Fibroblast of mammary gland (primary cell): ENCODE measurements around the gene NPIPA5.
"Not testable (repeated sequence)": the region's sequence is repeated elsewhere in the genome, so short reads cannot be mapped to it uniquely, and the experiment has no call there.

ENCODE experiments used
- DNase-seq: peaks from one replicate; pipeline ENCODE4 v3.0.0-alpha.2; 2010; ENCODE audit warnings: low read depth
- H3K4me3 ChIP-seq: 2 replicates; pipeline ENCODE4 v1.5.1; 2011; ENCODE audit warnings: low read depth, mild to moderate bottlenecking, low read length, moderate library complexity; ENCODE audit not compliant: control insufficient read depth
- TF ChIP-seq, protein P1 (sequence below): conservative IDR thresholded peaks from 2 replicates; pipeline ENCODE4 v1.5.1; 2011; ENCODE audit warnings: low read depth, low read length, inconsistent platforms; ENCODE audit not compliant: control insufficient read depth, insufficient read depth

NPIPA5 gene

DNA sequence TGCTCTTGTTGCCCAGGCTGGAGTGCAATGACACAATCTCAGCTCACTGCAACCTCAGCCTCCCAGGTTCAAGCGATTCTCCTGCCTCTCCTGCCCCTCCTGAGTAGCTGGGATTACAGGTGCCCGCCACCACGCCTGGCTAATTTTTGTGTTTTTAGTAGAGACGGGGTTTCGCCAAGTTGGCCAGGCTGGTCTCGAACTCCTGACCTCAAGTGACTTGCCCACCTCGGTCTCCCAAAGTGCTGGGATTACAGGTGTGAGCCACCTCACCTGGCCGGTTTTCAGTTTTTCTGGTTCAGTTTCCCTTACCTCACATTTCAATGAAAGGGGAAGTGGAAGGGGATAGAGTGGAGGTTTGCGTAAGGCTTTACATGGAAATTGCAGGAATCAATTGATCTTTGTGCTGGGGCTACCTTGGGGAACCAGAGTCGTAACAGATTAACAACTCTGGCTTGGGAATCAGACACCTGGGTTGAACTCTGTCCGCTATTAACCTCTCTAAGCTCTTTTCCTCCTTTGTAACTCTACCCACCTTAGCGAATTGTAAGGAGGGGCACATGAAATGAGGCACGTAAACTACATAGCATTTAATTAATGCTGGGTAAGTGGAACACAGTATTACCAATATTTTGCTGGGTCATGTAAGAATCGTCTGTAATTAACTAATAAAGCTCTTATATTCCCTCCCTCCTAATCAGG lies 20.7 kb upstream of the NPIPA5 start:
- no peak for DNase-seq
- no peak overlapping the region for H3K4me3 ChIP-seq
- TF ChIP-seq, protein P1, sequence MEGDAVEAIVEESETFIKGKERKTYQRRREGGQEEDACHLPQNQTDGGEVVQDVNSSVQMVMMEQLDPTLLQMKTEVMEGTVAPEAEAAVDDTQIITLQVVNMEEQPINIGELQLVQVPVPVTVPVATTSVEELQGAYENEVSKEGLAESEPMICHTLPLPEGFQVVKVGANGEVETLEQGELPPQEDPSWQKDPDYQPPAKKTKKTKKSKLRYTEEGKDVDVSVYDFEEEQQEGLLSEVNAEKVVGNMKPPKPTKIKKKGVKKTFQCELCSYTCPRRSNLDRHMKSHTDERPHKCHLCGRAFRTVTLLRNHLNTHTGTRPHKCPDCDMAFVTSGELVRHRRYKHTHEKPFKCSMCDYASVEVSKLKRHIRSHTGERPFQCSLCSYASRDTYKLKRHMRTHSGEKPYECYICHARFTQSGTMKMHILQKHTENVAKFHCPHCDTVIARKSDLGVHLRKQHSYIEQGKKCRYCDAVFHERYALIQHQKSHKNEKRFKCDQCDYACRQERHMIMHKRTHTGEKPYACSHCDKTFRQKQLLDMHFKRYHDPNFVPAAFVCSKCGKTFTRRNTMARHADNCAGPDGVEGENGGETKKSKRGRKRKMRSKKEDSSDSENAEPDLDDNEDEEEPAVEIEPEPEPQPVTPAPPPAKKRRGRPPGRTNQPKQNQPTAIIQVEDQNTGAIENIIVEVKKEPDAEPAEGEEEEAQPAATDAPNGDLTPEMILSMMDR, result no peak

DNA sequence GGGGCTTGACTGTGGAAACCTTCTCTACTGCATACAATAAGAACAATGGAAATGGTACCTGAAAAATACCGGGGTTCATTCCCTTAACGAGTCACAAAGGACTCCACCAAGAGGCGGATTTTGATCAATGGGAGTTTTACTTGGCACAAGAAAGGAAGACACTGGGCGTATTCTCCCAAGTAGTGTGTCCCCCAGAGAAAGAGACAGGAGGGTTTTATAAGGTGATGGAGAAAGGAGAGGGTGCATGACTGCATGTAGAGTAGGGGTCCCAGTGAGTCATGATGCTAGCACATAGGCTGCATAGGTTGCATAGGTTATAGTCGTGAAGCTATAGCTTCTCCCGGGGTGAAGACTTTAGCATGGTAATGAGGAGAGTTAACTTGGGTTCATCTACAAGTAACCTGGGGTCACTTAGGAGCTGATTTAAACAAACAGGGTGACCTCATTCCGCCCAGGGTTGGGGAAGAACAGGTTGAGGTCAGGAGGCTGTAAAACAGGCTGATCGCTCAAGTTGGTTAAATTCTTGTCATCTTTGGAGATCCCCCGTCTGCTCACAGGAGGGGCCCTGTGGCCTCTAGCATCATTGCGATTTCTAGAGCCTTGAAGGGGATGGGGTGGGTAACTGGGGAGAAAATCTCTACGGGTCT lies 19.0 kb upstream of the NPIPA5 start:
- H3K4me3 ChIP-seq, result no peak overlapping the region
- TF ChIP-seq, protein P1, result no peak

DNA sequence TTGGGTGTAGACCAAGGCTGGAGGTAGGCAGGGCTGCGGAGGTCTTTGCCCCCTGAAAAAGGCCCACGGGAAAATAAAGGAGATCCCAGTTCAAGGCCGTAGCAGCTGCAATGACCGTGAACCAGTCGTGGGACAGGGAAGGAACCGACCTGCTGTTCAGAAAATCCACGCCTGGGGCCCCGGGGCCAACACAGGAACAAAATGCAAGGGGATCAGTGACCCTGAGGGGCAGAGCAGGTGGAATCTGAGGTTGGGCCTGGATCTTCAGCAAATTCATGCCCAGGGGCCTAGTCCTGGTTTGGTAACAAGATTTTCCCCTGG lies 18.4 kb upstream of the NPIPA5 start:
- H3K4me3 ChIP-seq, DNase-seq: not testable (repeated sequence)

More for the DNA sequence above, 19.0 kb upstream of the NPIPA5 start:
- DNase-seq, result no peak

DNA sequence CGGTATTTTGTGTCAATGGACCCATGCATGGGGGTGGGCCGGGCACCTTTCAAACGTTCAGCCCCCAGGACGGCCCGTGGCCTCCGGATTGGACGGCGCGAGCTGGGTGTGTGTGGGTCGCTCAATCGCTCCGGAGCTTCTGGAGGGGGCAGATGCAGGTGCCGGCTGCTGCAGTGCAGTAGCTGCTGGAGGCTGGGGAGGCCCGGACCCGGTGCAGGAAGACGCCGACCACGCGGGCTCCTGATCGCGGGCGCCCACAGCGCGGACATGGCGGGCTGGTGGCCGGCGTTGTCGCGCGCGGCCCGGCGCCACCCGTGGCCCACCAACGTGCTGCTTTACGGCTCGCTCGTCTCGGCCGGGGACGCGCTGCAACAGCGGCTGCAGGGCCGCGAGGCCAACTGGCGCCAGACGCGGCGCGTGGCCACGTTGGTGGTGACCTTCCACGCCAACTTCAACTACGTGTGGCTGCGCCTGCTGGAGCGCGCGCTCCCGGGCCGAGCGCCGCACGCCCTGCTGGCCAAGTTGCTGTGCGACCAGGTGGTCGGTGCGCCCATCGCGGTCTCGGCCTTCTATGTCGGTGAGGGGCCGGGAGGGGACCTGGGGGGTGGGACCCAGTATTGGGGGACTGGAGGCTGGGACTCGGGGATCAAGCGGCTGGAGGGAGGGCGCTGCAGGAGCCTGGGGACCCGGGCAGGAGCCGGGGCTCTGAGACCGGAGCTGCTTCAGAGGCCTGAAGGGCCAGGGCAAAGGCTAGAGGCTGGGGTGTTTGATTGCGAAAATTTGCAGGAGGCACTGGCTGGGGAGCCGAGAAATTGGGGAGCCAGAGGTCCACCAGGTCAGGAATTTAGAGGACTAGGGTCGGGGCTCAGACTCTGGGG lies 17.8 kb upstream of the NPIPA5 start, which contains the start of gene MPV17L:
MPV17L (plus strand) TSS at position 124 of the 878 bp plus-strand sequence; CDS start at position 268, 144 bp downstream.
- DNase-seq, result not testable (repeated sequence)

DNA sequence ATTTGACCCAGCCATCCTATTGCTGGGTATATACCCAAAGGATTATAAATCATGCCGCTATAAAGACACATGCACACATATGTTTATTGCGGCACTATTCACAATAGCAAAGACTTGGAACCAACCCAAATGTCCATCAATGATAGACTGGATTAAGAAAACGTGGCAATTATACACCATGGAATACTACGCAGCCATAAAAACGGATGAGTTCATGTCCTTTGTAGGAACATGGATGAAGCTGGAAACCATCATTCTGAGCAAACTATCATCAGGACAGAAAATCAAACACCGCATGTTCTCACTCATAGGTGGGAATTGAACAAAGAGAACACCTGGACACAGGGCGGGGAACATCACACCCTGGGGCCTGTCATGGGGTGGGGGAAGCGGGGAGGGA lies 14.9 kb upstream of the NPIPA5 start:
- not testable (repeated sequence) for DNase-seq, H3K4me3 ChIP-seq

More for the DNA sequence above, 17.8 kb upstream of the NPIPA5 start, which contains the start of gene MPV17L:
- peak within 1 kb of the TSS; percentile 20 for H3K4me3 ChIP-seq

DNA sequence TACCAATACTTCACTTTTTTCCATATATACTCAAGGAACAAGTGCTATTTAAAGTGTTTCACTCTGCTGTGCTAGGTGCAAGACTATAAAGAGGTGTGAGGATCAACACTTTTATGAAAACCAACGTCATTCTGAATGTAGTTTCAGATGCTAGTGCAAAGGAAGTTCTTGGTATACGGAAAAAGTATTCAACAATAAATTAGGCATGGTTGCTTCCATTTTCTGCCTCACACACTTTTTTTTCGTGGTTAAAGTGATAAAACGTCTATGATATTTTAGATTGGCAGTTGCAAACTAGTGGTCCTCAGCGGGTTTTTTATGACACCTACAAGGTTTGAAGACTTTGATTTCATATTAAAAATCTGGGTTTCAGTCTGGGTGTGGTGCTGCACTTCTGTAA lies 11.8 kb upstream of the NPIPA5 start:
- not testable (repeated sequence) for DNase-seq, H3K4me3 ChIP-seq

DNA sequence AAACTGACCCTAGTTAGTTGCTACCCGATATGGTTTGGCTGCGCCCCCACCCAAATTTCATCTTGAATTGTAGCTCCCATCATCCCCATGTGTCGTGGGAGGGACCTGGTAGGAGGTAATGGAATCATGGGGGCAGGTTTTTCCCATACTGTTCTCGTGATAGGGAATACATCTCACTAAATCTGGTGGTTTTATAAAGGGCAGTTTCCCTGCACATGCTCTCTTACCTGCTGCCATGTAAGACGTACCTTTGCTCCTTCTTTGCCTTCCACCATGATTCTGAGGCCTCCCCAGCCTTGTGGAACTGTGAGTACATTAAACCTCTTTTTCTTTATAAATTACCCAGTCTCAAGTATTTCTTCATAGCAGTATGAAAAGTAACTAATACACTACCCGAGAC lies 10.0 kb upstream of the NPIPA5 start:
- not testable (repeated sequence) for DNase-seq

DNA sequence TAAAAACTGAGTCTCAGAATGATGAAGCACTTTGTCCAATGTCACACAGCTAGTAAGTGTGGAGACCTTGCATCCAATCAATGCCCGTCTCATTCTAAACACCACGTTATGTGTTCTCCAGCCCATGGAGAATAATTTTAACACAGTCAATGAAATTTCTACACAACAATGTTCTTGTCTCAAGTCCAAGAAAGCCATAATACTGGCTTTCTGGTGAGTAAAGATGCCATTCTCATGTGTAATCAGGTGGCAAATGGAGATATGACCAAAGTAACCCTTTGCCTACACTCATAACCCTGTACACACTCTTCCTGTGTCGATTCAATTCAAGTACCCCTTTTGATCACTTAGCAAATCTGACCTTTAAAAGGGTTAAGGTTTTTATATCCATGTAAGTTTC lies 4.7 kb upstream of the NPIPA5 start:
- H3K4me3 ChIP-seq, result not testable (repeated sequence)
- DNase-seq, result peak; percentile 43

More for the DNA sequence above, 10.0 kb upstream of the NPIPA5 start:
- H3K4me3 ChIP-seq, result not testable (repeated sequence)

DNA sequence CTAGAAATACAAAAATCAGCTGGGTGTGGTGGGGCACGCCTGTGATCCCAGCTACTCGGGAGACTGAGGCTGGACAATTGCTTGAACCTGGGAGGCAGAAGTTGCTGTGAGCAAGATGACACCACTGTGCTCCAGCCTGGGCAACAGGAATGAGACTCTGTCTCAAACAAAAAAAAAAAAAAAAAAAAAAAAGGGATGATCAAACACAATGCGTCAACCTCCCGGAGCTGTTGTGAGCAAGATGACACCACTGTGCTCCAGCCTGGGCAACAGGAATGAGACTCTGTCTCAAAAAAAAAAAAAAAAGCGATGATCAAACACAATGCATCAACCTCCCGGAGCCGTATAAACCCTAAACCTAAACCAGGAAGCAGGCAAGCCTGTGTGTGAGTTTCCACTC lies 20.6 kb downstream of the NPIPA5 start:
- not testable (repeated sequence) for DNase-seq

DNA sequence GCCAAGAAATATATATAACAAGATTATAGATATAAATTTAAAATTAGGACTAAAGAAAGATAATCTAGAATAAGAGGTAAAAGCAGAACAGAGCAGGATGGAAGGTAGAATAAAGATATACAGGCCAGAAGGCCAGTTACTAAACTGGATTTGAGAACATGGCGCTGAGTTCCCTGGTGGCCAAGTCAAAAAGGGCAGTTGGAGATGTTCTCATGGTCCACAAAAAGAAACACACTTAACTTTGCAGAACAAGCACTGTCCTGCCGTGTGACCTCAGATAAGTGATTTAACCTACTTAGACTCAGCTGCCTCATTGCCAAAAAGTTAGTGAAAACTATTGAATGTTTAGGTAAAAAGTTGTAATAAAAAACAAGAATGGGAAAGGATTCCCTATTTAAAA lies 23.2 kb downstream of the NPIPA5 start:
- not testable (repeated sequence) for DNase-seq, H3K4me3 ChIP-seq

More for the DNA sequence above, 20.6 kb downstream of the NPIPA5 start:
- H3K4me3 ChIP-seq, result not testable (repeated sequence)

DNA sequence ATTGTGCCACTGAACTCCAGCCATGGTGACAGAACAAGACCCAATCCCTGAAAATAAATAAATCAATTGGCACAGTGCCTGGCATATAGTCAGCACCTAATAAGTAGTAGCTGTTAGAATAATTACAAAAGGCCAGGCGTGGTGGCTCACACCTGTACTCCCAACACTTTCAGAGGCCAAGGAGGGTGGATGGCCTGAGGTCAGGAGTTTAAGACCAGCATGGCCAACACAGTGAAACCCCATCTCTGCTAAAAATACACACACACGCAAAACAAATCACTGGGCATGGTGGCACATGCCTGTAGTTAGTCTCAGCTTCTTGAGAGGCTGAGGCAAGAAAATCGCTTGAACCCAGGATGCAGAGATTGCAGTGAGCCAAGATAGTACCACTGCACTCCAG lies 25.2 kb downstream of the NPIPA5 start:
- H3K4me3 ChIP-seq, DNase-seq: not testable (repeated sequence)

DNA sequence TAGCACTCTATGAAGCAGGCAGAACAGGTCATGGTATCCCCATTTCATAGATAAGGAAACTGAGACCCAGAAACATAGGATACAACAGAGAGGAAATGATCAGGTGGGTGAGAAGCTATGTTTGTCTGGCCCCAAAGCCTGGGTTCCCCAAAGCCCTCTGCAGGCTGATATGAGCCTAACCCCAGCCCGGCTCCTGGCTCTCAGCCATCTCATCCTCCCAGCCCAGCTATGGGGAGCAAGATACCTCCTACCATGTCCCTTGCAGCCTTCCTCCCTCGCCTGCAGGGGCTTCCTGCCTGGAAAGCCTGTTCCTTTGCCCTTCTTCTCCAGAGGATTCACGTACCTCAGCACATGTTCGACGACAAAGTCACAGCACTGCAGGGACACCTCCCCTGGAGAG lies 26.3 kb downstream of the NPIPA5 start:
- not testable (repeated sequence) for DNase-seq, H3K4me3 ChIP-seq

DNA sequence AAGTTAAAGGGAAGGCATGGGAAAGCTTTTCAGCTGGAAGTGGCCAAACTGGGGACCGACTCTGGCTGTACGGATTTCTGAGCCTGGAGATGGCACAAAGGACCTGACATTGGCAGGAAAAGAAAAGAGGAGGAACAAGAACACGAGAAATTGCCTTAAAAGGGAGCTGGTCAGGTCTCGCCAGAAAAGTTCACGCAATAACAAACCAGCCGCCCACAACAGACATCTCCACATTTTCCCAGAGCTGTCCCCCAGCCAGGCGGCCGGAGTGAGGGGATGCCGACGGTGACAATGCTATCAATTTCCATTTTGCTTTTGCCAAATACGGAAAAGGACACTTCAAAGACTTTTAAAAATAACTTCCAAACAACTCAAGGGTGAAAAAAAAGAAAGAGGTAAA lies 26.8 kb downstream of the NPIPA5 start:
- H3K4me3 ChIP-seq, DNase-seq: not testable (repeated sequence)

DNA sequence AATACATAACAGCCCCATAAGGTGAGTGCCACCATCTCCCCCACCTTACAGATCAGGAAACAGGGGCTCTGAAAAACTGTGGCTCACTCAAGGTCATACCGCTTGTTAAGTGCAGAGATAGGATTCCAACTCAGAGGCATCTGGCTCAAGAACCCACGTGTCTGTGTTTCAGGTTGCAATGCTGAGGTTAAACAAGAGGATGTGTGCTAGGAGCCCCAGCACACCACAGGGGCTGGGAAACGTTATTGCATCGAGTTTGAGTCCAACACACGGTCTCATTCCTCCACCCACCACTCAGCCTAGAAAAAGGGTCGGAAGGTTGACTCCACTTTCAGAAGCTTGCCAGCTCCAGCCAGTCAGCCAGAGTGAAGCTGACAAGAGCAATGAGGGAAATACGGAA lies 29.4 kb downstream of the NPIPA5 start:
- DNase-seq, H3K4me3 ChIP-seq: not testable (repeated sequence)

DNA sequence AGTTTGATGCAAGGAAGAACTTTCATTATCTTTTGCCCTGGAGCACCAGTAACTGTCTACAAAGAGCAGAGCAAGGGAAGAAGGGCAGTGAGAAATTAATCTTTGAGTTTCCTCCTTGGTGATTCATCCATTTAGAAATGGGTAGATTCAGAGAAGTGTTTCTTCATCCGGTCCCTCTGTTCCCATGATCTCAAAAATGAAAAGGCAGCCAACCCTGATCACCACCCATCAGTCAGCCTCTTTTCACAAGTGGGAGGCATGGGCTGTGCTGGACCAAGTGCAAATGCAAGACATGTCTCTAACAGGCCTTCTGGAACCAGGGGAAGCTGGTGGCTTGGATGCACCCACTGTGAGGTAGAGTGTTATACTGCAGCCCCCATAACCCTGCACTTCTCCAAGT lies 35.8 kb downstream of the NPIPA5 start:
- H3K4me3 ChIP-seq, DNase-seq: not testable (repeated sequence)

DNA sequence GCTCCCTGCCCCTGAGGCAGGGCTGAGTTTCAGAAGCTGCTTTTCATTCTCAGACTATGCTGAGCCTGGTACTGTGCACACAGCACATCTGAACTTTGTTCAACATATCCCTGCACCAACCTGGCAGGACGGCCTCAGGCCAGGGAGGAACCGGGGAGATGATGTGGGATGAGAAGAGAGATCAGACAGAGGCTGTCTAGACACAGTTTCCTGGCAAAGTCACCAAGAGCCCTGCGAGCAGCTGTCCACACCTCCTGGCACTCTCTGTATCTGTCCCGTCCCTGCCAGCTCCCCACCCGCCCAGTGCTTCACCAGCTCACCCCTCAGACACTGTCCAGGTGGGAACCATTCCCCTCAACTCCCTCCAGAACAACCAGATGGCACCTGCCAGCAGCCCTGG lies 39.1 kb downstream of the NPIPA5 start:
- DNase-seq, H3K4me3 ChIP-seq: not testable (repeated sequence)
